Epithelial cell of esophagus (primary cell): ENCODE results near the gene RSPH3.
"Not testable (repeated sequence)": the region's sequence is repeated elsewhere in the genome, so short reads cannot be mapped to it uniquely, and the experiment has no call there.

Experiments
- DNase-seq: peaks from one replicate; pipeline ENCODE4 v3.0.0; 2010; ENCODE audit warnings: low read depth
- H3K4me3 ChIP-seq: 2 replicates; pipeline ENCODE4 v1.5.1; 2011; ENCODE audit warnings: mild to moderate bottlenecking, low read length, control low read depth
- CTCF ChIP-seq: IDR thresholded peaks from 2 replicates; pipeline ENCODE4 v1.5.1; 2011; ENCODE audit warnings: low read depth, mild to moderate bottlenecking, low read length, control low read depth, inconsistent platforms; ENCODE audit not compliant: insufficient read depth; ENCODE audit errors: missing control alignments

RSPH3 gene

GRCh38 chr6:159020011-159020410 lies 20.0 kb upstream of the RSPH3 start:
- no peak for DNase-seq
- no peak overlapping the region for H3K4me3 ChIP-seq
- TF ChIP-seq CTCF, result no peak

GRCh38 chr6:159017757-159018559 lies 18.0 kb upstream of the RSPH3 start:
- TF ChIP-seq CTCF, result no peak
- no peak for DNase-seq
- H3K4me3 ChIP-seq, result no peak overlapping the region

GRCh38 chr6:159014406-159014805 lies 14.4 kb upstream of the RSPH3 start:
- TF ChIP-seq CTCF, result no peak
- no peak for DNase-seq
- no peak overlapping the region for H3K4me3 ChIP-seq

- DNase-seq, result no peak
- H3K4me3 ChIP-seq, result no peak overlapping the region
- no peak for TF ChIP-seq CTCF
Observed at GRCh38 chr6:159013229-159013628, 13.2 kb upstream of the RSPH3 start.

GRCh38 chr6:159012201-159012600 lies 12.2 kb upstream of the RSPH3 start:
- H3K4me3 ChIP-seq, result no peak overlapping the region
- TF ChIP-seq CTCF, result no peak
- DNase-seq, result no peak

- H3K4me3 ChIP-seq, result not testable (repeated sequence)
- DNase-seq, result peak; percentile 50
Observed at GRCh38 chr6:159010037-159010612, 10.1 kb upstream of the RSPH3 start.

- H3K4me3 ChIP-seq, result no peak overlapping the region
- TF ChIP-seq CTCF, result peak; percentile 56
- peak; percentile 68 for DNase-seq
Observed at GRCh38 chr6:159008656-159009288, 8.8 kb upstream of the RSPH3 start.
